Subcutaneous adipose tissue (tissue), 4 donors: Measurements from ENCODE around the gene TNP2. TPM values are rescaled to one million over a fixed set of nuclear protein-coding genes. Genes with fewer than 3 reads are reported as not detected.

Experiments used
- CTCF ChIP-seq: fragments of 450-650 bp; IDR thresholded peaks from one replicate; pipeline ENCODE4 v1.5.1; 2016; ENCODE audit warnings: low read depth, mild to moderate bottlenecking, control low read depth, antibody characterized with exemption, moderate library complexity
- total RNA-seq, 4 donors: library from RNA; depleted of rRNA; stranded (reverse); fragments of >200 nt; gene quantifications; one replicate each; pipeline ENCODE4 v1.1.0, GENCODE V29; 2016

Gene TNP2
- total RNA-seq, 4 donors from 2014 or later = not detected

DNA sequence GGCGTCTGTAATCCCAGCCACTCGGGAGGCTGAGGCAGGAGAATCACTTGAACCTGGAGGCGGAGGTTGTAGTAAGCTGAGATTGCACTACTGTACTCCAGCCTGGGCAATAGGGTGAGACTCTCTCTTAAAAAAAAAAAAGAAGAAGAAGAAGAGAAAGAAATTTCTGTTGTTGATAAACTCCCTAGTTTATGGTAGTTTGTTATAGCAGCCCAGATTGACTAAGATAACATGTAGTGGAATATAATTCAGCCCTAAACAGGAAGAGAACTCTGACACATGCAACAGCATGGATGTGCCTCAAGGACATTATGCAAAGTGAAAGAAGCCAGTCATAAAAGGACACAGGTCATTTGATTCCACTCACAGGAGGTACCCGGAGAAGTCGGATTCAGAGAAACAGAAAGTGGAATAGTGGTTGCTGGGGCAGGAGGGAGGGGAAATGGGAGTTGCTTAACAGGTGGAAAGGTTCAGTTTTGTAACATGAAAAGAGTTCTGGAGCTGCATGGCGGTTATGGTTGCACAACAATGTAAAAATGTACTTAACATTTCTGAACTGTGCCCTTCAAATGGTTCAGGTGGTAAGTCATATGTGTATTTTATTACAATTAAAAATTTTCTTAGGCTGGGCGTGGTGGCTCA is 38.0 kb upstream of the TNP2 start:
- no peak for TF ChIP-seq CTCF

DNA sequence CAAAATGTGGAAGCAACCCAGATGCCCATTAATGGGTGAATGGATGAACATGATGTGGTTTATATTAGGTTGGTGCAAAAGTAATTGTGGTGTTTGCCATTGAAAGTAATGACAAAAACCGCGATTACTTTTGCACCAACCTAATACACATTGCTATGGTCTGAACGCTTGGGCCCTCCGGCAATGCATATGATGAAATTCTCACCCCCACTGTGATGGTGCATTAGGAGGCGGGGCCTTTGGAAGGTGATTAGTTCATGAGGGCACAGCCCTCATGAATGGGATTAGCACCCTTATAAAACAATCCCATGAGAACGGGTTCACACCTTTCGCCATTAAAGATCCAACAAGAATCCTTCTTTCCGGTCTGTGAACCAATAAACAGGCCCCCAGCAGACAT is 37.3 kb upstream of the TNP2 start:
- TF ChIP-seq CTCF = no peak

DNA sequence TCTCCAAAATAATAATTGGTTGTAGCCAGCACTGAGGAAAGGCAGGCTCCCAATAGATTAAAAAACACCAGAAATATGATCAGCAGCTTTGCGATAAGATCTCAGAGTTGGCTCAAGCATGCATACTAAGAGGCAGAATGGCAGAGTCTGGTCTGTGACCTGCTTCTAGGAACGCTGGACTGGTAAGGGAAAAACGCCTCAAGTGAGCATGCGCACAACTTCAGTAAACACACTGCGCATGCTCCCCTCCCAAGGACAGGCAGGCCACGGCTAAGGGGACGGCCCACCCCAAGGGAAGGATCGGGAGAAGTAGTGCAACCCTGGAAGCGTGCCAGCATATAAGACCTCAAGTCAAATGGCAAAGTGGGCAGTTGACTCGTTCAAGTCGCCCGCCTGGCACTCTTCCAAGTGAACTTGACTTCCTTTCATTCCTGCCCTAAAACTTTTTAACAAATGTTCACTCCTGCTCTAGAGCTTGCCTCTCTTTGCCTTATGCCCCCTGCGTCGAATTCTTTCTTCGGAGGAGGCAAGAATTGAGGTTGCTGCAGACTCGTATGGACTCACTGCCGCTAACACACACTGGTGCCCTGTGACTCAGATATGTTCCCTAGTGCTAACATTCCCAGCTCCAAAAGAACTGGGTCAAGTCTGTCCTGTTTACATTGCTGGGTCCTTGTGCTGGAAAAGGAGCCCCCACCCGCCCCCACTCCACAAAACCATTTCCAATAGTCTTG is 34.4 kb upstream of the TNP2 start:
- TF ChIP-seq CTCF = no peak

- no peak for TF ChIP-seq CTCF
Measured at GRCh38 chr16:11302977-11303376, 33.9 kb upstream of the TNP2 start.

GRCh38 chr16:11301645-11302501 is 32.7 kb upstream of the TNP2 start:
- TF ChIP-seq CTCF = no peak

DNA sequence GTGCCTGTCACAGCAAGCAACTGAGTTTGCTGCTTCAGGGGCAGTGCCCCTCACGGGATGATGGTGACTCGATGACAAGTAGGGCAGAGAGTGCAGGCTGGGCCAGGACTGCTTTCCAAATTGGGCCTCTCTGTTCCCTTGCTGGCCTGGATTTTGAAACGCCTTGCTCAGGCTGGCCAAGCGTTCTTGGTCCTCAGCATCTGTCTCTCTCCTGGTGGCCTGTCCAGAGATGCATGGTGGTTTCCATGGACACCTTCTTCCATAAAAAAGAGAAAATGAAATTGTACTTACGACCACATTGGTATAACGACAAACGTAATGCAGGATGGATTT is 31.4 kb upstream of the TNP2 start:
- no peak for TF ChIP-seq CTCF
